Subcutaneous preadipocyte (primary cell): ENCODE results near the gene SLITRK6. TPM values are rescaled to one million over a fixed set of nuclear protein-coding genes. Genes with fewer than 3 reads are reported as not detected.

ENCODE experiments used
- total RNA-seq: library from RNA; depleted of rRNA; stranded (reverse); fragments of >200 nt; gene quantifications from 2 replicates; pipeline ENCODE4 v1.2.3, GENCODE V29; 2012

SLITRK6 gene, protein sequence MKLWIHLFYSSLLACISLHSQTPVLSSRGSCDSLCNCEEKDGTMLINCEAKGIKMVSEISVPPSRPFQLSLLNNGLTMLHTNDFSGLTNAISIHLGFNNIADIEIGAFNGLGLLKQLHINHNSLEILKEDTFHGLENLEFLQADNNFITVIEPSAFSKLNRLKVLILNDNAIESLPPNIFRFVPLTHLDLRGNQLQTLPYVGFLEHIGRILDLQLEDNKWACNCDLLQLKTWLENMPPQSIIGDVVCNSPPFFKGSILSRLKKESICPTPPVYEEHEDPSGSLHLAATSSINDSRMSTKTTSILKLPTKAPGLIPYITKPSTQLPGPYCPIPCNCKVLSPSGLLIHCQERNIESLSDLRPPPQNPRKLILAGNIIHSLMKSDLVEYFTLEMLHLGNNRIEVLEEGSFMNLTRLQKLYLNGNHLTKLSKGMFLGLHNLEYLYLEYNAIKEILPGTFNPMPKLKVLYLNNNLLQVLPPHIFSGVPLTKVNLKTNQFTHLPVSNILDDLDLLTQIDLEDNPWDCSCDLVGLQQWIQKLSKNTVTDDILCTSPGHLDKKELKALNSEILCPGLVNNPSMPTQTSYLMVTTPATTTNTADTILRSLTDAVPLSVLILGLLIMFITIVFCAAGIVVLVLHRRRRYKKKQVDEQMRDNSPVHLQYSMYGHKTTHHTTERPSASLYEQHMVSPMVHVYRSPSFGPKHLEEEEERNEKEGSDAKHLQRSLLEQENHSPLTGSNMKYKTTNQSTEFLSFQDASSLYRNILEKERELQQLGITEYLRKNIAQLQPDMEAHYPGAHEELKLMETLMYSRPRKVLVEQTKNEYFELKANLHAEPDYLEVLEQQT
- total RNA-seq, result under 0.01 TPM in 1 of 2 replicates, not detected in the other

DNA sequence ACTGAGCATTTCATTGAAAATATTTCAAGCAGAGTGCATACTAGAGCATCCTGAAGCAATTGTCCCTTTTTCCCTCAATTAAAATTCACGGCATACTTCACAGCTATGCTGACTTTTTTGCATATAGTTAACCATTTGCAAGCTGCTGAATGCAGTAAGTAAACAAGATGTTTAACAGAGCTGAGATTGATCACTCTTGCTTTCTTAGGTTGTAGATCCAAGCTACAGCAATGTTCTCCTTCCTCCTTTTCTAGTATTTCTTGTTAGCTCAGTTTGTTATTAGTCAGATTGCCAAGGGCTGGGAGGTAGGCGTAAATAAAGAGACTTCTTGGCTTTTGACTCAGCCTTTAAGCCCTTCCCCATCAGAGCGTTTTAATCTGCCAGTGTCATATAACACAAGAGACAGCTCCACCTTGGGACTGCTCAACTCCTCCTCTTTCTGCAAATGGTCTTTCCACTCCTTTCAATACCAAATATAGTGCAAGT, at the start of gene SLITRK6:
TSS of gene SLITRK6 (minus strand) at position 323 of the 486 bp plus-strand sequence. CDS start 2,911 bp downstream, outside the sequence.

